ENCODE results near the gene OVOL3. TPM values are rescaled to one million over a fixed set of nuclear protein-coding genes. Genes with fewer than 3 reads are reported as not detected.
"Not testable (repeated sequence)": the region's sequence is repeated elsewhere in the genome, so short reads cannot be mapped to it uniquely, and the experiment has no call there.

OVOL3 gene
- not detected for total RNA-seq

- H3K27ac Mint-ChIP-seq = no peak within 1 kb of the TSS
- H3K9me3 Mint-ChIP-seq = no peaks in the 10 kb centered on the region
- peaks cover 8% of the 10 kb centered on the region for H3K4me1 Mint-ChIP-seq
- no peak for ATAC-seq (replicated peaks)
- H3K36me3 Mint-ChIP-seq (ENCODE audit: low read depth) = peaks cover 43% of the 10 kb centered on the region
- no peak within 1 kb of the TSS for H3K4me3 Mint-ChIP-seq
- H3K27me3 Mint-ChIP-seq = no peaks in the 10 kb centered on the region
These were observed at the start of gene OVOL3 for GRCh38 chr19:36110487-36111199. TSS of gene OVOL3 (plus strand) at chr19:36111143. CDS start at chr19:36111203, 60 bp downstream.

GRCh38 chr19:36061367-36061766, 49.6 kb upstream of the OVOL3 start:
- no peak overlapping the region for H3K4me3 Mint-ChIP-seq
- H3K4me1 Mint-ChIP-seq = no peaks in the 10 kb centered on the region
- no peak overlapping the region for H3K27ac Mint-ChIP-seq
- peaks cover 9% of the 10 kb centered on the region for H3K36me3 Mint-ChIP-seq (ENCODE audit: low read depth)
- H3K27me3 Mint-ChIP-seq = no peaks in the 10 kb centered on the region
- no peak for ATAC-seq (replicated peaks)
- no peaks in the 10 kb centered on the region for H3K9me3 Mint-ChIP-seq

GRCh38 chr19:36064826-36065225, 46.1 kb upstream of the OVOL3 start:
- Mint-ChIP-seq H3K27me3 (no peaks in the 10 kb centered on the region), H3K9me3 (no peaks in the 10 kb centered on the region), H3K27ac (no peak overlapping the region), H3K4me3 (no peak overlapping the region), H3K4me1 (no peaks in the 10 kb centered on the region), H3K36me3 (ENCODE audit: low read depth) (peaks cover 10% of the 10 kb centered on the region)
- ATAC-seq (replicated peaks) = no peak

DNA sequence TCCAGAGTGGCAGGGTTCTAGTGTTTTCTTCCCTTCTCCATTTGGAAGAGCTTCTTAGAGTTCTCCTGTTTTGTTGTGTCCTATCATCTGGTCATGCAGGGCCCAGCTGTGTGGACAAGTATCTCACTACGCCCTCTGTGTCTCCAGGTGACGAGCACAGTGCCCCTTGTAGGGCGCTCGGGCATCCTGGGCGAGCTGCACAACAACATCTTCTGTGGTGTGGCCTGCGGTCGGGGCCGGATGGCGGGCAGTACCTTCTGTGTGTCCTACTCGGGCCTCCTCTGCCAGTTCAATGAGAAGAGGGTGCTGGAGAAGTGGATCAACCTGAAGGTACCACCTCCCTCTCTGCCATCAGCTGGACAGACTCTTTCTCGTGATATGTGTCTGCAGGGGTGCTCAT, 43.3 kb upstream of the OVOL3 start:
- Mint-ChIP-seq H3K4me3 (no peak overlapping the region), H3K36me3 (ENCODE audit: low read depth) (peaks cover 22% of the 10 kb centered on the region), H3K27ac (no peak overlapping the region), H3K4me1 (peaks cover 5% of the 10 kb centered on the region), H3K9me3 (no peaks in the 10 kb centered on the region), H3K27me3 (no peaks in the 10 kb centered on the region)
- ATAC-seq (replicated peaks) = no peak

DNA sequence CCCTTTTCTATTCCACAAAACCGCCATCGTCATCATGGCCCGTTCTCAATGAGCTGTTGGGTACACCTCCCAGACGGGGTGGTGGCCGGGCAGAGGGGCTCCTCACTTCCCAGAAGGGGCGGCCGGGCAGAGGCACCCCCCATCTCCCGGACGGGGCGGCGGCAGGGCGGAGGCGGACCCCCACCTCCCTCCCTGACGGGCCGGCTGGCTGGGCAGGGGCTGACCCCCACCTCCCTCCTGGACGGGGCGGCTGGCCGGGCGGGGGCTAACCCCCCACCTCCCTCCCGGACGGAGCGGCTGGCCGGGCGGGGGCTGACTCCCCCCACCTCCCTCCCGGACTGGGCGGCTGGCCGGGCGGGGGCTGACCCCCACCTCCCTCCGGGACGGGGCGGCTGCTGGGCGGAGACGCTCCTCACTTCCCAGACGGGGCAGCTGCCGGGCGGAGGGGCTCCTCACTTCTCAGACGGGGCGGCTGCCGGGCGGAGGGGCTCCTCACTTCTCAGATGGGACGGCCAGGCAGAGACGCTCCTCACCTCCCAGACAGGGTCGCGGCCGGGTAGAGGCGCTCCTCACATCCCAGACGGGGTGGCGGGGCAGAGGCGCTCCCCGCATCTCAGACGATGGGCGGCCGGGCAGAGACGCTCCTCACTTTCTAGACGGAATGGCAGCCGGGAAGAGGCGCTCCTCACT, 42.0 kb upstream of the OVOL3 start:
- not testable (repeated sequence) for H3K27me3 Mint-ChIP-seq; H3K4me3 Mint-ChIP-seq; H3K27ac Mint-ChIP-seq; H3K4me1 Mint-ChIP-seq; H3K9me3 Mint-ChIP-seq; ATAC-seq (replicated peaks)
- H3K36me3 Mint-ChIP-seq (ENCODE audit: low read depth) = peaks cover 32% of the 10 kb centered on the region

- Mint-ChIP-seq H3K27me3 (no peaks in the 10 kb centered on the region), H3K27ac (no peak overlapping the region), H3K9me3 (no peaks in the 10 kb centered on the region), H3K4me3 (no peak overlapping the region), H3K36me3 (ENCODE audit: low read depth) (peaks cover 43% of the 10 kb centered on the region), H3K4me1 (peaks cover 5% of the 10 kb centered on the region)
- no peak for ATAC-seq (replicated peaks)
These were observed 38.9 kb upstream of the OVOL3 start for GRCh38 chr19:36072081-36072480.

DNA sequence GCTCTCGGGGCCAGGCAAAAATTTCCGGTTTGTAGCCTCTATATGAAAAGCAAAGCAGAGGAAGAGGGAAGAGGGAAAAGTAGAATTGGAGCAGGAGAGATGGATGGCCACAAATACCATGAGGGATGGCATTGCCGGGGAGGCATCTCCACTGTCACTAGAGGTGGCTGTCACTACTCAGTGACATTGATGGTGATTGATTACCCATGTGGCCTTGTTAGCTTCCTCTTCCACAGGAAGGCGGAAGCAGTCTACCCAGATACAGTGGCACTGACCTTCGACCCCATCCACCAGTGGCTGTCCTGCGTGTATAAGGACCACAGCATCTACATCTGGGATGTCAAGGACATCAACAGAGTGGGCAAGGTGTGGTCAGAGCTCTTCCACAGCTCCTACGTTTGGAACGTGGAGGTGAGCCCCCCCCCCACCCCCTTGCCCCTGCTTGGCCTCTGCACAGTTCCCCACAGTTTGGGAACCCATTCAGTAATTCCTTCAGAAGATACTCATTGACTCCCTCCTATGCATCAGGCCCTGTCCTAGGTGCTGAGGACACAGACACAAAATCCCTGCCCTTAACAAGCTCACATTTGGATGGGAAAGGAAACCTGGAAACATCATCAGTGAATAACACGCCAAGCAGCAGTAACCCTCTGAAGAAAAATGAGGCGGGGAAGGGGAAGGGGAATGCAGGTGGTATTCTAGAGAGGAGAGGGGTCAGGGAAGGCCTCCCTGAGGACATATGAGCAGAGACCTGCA, 37.6 kb upstream of the OVOL3 start:
- H3K9me3 Mint-ChIP-seq = no peaks in the 10 kb centered on the region
- peaks cover 44% of the 10 kb centered on the region for H3K36me3 Mint-ChIP-seq (ENCODE audit: low read depth)
- no peak overlapping the region for H3K4me3 Mint-ChIP-seq
- no peak for ATAC-seq (replicated peaks)
- H3K27ac Mint-ChIP-seq = no peak overlapping the region
- no peaks in the 10 kb centered on the region for H3K27me3 Mint-ChIP-seq
- peaks cover 5% of the 10 kb centered on the region for H3K4me1 Mint-ChIP-seq

GRCh38 chr19:36079389-36079945, 31.5 kb upstream of the OVOL3 start:
- no peak for ATAC-seq (replicated peaks)
- H3K36me3 Mint-ChIP-seq (ENCODE audit: low read depth) = peaks cover 60% of the 10 kb centered on the region
- H3K9me3 Mint-ChIP-seq = no peaks in the 10 kb centered on the region
- no peaks in the 10 kb centered on the region for H3K27me3 Mint-ChIP-seq
- no peaks in the 10 kb centered on the region for H3K4me1 Mint-ChIP-seq
- H3K4me3 Mint-ChIP-seq = no peak overlapping the region
- peak overlapping the region; percentile 14 for H3K27ac Mint-ChIP-seq

- H3K4me1 Mint-ChIP-seq = no peaks in the 10 kb centered on the region
- H3K36me3 Mint-ChIP-seq (ENCODE audit: low read depth) = peaks cover 64% of the 10 kb centered on the region
- no peaks in the 10 kb centered on the region for H3K9me3 Mint-ChIP-seq
- H3K4me3 Mint-ChIP-seq = no peak overlapping the region
- no peaks in the 10 kb centered on the region for H3K27me3 Mint-ChIP-seq
- ATAC-seq (replicated peaks) = no peak
- H3K27ac Mint-ChIP-seq = no peak overlapping the region
These were observed 29.6 kb upstream of the OVOL3 start for GRCh38 chr19:36081385-36081784.

DNA sequence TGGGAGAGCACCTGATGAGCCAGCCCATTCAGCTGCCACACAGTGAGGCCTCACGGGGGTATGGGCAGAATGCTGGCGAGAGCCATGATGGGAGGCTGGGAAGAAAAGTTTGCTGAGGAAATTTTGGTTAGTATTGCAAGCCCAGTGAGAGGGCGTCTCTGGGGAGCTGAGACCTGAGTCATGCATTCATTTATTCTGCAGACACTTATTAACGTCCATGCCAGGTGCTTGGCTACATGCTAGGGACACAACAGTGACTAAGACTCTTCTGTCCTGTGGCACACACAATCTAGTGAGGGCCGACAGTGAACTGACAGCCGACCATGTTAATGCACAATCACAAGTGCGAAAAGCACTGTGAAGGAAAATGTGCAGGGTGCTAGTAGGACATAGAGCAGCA, 29.0 kb upstream of the OVOL3 start:
- H3K36me3 Mint-ChIP-seq (ENCODE audit: low read depth) = peaks cover 64% of the 10 kb centered on the region
- no peaks in the 10 kb centered on the region for H3K4me1 Mint-ChIP-seq
- no peak overlapping the region for H3K27ac Mint-ChIP-seq
- ATAC-seq (replicated peaks) = no peak
- H3K27me3 Mint-ChIP-seq = no peaks in the 10 kb centered on the region
- no peak overlapping the region for H3K4me3 Mint-ChIP-seq
- no peaks in the 10 kb centered on the region for H3K9me3 Mint-ChIP-seq

- peaks cover 57% of the 10 kb centered on the region for H3K36me3 Mint-ChIP-seq (ENCODE audit: low read depth)
- no peak for ATAC-seq (replicated peaks)
- H3K27me3 Mint-ChIP-seq = no peaks in the 10 kb centered on the region
- H3K9me3 Mint-ChIP-seq = no peaks in the 10 kb centered on the region
- H3K27ac Mint-ChIP-seq = no peak overlapping the region
- no peak overlapping the region for H3K4me3 Mint-ChIP-seq
- no peaks in the 10 kb centered on the region for H3K4me1 Mint-ChIP-seq
These were observed 28.0 kb upstream of the OVOL3 start for GRCh38 chr19:36082916-36083315.

GRCh38 chr19:36084231-36085009, 26.5 kb upstream of the OVOL3 start:
- ATAC-seq (replicated peaks) = no peak
- H3K4me1 Mint-ChIP-seq = no peaks in the 10 kb centered on the region
- H3K27me3 Mint-ChIP-seq = no peaks in the 10 kb centered on the region
- no peak overlapping the region for H3K4me3 Mint-ChIP-seq
- H3K27ac Mint-ChIP-seq = no peak overlapping the region
- H3K36me3 Mint-ChIP-seq (ENCODE audit: low read depth) = peaks cover 64% of the 10 kb centered on the region
- H3K9me3 Mint-ChIP-seq = no peaks in the 10 kb centered on the region

- H3K4me3 Mint-ChIP-seq = no peak overlapping the region
- no peak overlapping the region for H3K27ac Mint-ChIP-seq
- H3K36me3 Mint-ChIP-seq (ENCODE audit: low read depth) = peaks cover 62% of the 10 kb centered on the region
- H3K9me3 Mint-ChIP-seq = no peaks in the 10 kb centered on the region
- no peaks in the 10 kb centered on the region for H3K27me3 Mint-ChIP-seq
- ATAC-seq (replicated peaks) = no peak
- peaks cover 5% of the 10 kb centered on the region for H3K4me1 Mint-ChIP-seq
These were observed 24.6 kb upstream of the OVOL3 start for GRCh38 chr19:36086326-36086725.

DNA sequence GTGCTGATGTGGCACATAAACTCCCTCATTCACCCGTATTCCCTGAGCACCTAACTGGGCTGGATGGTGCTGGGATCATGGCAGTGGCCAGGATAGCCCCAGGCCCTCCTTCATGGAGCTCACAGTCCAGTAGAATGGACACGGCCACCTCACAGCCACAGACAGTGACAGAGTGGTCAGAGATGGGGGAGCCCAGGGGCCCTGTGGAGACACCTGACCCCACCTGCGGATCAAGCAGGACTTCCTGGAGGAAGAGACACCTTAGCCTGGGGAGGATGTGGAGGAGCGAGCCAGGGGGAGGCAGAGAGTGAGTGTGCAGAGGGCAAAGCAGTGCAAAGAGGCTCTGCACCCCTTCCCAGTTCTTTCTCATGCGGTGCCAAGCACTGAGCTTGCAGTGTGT, 21.1 kb upstream of the OVOL3 start:
- Mint-ChIP-seq H3K27ac (no peak overlapping the region), H3K9me3 (no peaks in the 10 kb centered on the region), H3K27me3 (no peaks in the 10 kb centered on the region), H3K4me3 (no peak overlapping the region), H3K36me3 (ENCODE audit: low read depth) (peaks cover 50% of the 10 kb centered on the region), H3K4me1 (peaks cover 18% of the 10 kb centered on the region)
- no peak for ATAC-seq (replicated peaks)

Measured in activated T-helper 17 cell treated with anti-CD3 and anti-CD28 coated beads, Interleukin-2, amount 50 U/mL, for 72 hours (primary cell).